Activated CD8-positive, alpha-beta T cell treated with anti-CD3 and anti-CD28 coated beads for 36 hours (primary cell): ENCODE data around the gene NUMB. TPM values are rescaled to one million over a fixed set of nuclear protein-coding genes. Genes with fewer than 3 reads are reported as not detected.

Source experiments
- ATAC-seq: fragments of 200-7000 bp; cut with Tn5 transposase; one replicate; pipeline ENCODE4 v1.10.0; 2021; ENCODE audit warnings: mild to moderate bottlenecking, moderate library complexity
- CTCF ChIA-PET: fragments of 350-600 bp; sonication (Branson Sonifier 250); formaldehyde crosslinking; loops from one replicate; lab custom pipeline; 2021; ENCODE audit warnings: antibody characterized with exemption; lab: Charles Lee
- POLR2A ChIA-PET: fragments of 350-600 bp; sonication (Branson Sonifier 250); formaldehyde crosslinking; loops from one replicate; lab custom pipeline; 2021; ENCODE audit warnings: antibody characterized with exemption; lab: Charles Lee
- DNase-seq: peaks from one replicate; pipeline ENCODE4 v3.0.0-alpha.2; 2020
- H3K27ac Mint-ChIP-seq: one replicate; pipeline ENCODE4 v1.8.0; 2021; ENCODE audit warnings: mild to moderate bottlenecking, mixed read lengths
- H3K27me3 Mint-ChIP-seq: one replicate; pipeline ENCODE4 v1.8.0; 2021; ENCODE audit warnings: mixed read lengths
- H3K36me3 Mint-ChIP-seq: one replicate; pipeline ENCODE4 v1.8.0; 2021; ENCODE audit warnings: low read depth, mixed read lengths
- H3K4me1 Mint-ChIP-seq: one replicate; pipeline ENCODE4 v1.8.0; 2021; ENCODE audit warnings: low read depth, mixed read lengths
- H3K4me3 Mint-ChIP-seq: one replicate; pipeline ENCODE4 v1.8.0; 2021; ENCODE audit warnings: mild to moderate bottlenecking, moderate library complexity, mixed read lengths
- H3K9me3 Mint-ChIP-seq: one replicate; pipeline ENCODE4 v1.8.0; 2021; ENCODE audit warnings: mixed read lengths
- intact Hi-C: fragments of 100-400 bp; cut with micrococcal nuclease; formaldehyde crosslinking; loops from one replicate; pipeline ENCODE4 v1.10.0; 2022
- total RNA-seq, 2 experiments: library from RNA; stranded (reverse); gene quantifications; one replicate each; pipeline ENCODE4 v1.2.3, GENCODE V29; 2021
- TF ChIP-seq, protein P1 (sequence below): fragments of 200-600 bp; IDR thresholded peaks from one replicate; pipeline ENCODE4 v1.8.0; 2022; ENCODE audit warnings: antibody characterized with exemption, mild to moderate bottlenecking

NUMB gene
- total RNA-seq, 2 experiments from 2014 or later, result 31.8 to 33.0 TPM

DNA sequence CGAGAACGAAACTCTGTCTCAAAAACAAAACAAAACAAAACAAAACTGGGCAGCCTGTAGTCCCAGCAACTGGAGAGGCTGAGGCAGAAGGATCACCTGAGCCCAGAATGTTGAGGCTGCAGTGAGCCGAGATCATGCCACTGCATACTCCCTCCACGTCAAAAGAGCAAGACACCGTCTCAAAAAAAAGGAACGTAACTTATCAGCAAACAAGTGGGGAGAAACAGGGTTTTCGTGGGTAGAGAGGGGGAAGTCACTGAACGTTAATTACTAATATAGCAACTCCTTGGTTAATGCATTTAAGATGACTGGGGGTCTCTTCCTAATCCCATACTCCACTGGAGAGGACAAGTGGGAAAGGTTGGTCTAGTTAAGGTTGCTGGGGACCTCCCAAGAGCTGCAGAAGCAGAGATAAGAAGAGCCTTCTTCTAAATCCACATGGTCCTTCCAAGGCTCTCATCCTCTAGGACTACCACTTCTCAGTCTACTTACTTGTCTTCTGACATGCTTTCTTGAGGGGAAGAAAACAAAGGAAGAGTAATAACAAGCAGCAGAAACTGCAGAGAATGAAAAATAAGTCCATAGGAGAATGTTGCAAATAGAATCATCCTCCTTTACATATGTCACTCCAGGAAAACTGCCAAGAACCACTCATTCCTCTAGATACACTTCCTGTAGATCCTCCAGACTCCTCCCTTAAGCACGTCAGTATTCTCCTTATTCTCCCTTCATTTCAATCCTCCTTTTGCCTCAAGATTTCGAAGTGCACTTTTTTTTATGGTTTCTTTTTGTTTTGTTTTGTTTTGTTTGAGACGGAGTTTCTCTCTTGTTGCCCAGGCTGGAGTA lies 5.8 kb downstream of the NUMB start:
- TF ChIP-seq, protein P1, sequence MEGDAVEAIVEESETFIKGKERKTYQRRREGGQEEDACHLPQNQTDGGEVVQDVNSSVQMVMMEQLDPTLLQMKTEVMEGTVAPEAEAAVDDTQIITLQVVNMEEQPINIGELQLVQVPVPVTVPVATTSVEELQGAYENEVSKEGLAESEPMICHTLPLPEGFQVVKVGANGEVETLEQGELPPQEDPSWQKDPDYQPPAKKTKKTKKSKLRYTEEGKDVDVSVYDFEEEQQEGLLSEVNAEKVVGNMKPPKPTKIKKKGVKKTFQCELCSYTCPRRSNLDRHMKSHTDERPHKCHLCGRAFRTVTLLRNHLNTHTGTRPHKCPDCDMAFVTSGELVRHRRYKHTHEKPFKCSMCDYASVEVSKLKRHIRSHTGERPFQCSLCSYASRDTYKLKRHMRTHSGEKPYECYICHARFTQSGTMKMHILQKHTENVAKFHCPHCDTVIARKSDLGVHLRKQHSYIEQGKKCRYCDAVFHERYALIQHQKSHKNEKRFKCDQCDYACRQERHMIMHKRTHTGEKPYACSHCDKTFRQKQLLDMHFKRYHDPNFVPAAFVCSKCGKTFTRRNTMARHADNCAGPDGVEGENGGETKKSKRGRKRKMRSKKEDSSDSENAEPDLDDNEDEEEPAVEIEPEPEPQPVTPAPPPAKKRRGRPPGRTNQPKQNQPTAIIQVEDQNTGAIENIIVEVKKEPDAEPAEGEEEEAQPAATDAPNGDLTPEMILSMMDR, result no peak
- Mint-ChIP-seq H3K27me3 (no peaks in the 10 kb centered on the region), H3K36me3 (peaks cover 4% of the 10 kb centered on the region), H3K27ac (no peak overlapping the region), H3K9me3 (no peaks in the 10 kb centered on the region), H3K4me1 (peaks cover 28% of the 10 kb centered on the region), H3K4me3 (no peak overlapping the region)
- ChIA-PET CTCF (interaction anchor here (0.8 to 2.3 kb wide), 4 partner anchors 11 to 279 kb away, joined by 3 to 7 read pairs (median 3); no protein-coding TSS in a partner anchor), POLR2A (no interaction called here)
- intact Hi-C loops, result no loop called here
- DNase-seq (no peak), ATAC-seq (no peak)

DNA sequence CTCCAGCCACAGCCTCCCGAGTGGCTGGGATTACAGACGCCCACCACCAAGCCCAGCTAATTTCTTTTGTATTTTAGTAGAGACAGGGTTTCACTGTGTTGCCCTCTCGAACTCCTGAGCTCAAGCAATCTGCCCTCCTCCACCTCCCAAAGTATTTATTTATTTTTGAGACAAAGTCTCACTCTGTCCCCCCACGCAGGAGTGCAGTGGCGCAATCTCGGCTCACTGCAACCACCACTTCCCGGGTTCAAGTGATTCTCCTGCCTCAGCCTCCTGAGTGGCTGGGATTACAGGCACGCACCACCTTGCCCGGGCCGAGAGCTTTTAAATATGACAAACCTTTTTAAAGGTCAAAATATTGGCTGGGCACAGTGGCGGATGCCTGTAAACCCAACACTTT lies 14.6 kb downstream of the NUMB start:
- DNase-seq (no peak), ATAC-seq (no peak)
- H3K36me3 Mint-ChIP-seq, result no peaks in the 10 kb centered on the region
- H3K27ac Mint-ChIP-seq, result no peak overlapping the region
- no peaks in the 10 kb centered on the region for H3K9me3 Mint-ChIP-seq
- H3K4me1 Mint-ChIP-seq, result peaks cover 6% of the 10 kb centered on the region
- intact Hi-C loops, result no loop called here
- POLR2A ChIA-PET, result interaction anchor here (0.6 to 1.0 kb wide), 2 partner anchors 15 to 131 kb away, joined by 4 to 5 read pairs; partner anchors contain the start of gene NUMB
- H3K27me3 Mint-ChIP-seq, result no peaks in the 10 kb centered on the region
- CTCF ChIA-PET, result interaction anchor here (1.4 to 1.8 kb wide), 2 partner anchors 27 to 149 kb away, joined by 4 to 5 read pairs; no protein-coding TSS in a partner anchor
- no peak overlapping the region for H3K4me3 Mint-ChIP-seq
- TF ChIP-seq, protein P1, result no peak

DNA sequence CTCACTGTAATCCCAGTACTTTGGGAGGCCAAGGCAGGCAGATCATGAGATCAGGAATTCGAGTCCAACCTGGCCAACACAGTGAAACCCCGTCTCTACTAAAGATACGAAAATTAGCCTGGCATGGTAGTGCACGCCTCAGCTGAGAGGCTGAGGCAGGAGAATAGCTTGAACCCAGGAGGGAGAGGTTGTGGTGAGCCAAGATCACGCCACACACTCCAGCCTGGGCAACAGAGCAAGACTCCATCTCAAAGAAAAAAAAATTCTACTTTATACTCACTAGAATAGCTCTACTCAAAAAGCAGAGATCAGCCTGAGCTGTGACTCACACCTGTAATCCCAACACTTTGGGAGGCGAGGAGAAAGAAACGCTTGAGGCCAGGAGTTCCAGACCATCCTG lies 17.1 kb downstream of the NUMB start:
- no peak overlapping the region for H3K27ac Mint-ChIP-seq
- DNase-seq, result no peak
- intact Hi-C loops, result no loop called here
- TF ChIP-seq, protein P1, result no peak
- ChIA-PET CTCF (interaction anchor here (0.6 to 2.1 kb wide), 7 partner anchors 10 to 268 kb away, joined by 3 to 10 read pairs (median 3); no protein-coding TSS in a partner anchor), POLR2A (interaction anchor here (0.6 to 1.1 kb wide), 3 partner anchors 12 to 34 kb away, joined by 3 to 4 read pairs (median 3); partner anchors contain the start of gene NUMB)
- no peak overlapping the region for H3K4me3 Mint-ChIP-seq
- no peaks in the 10 kb centered on the region for H3K27me3 Mint-ChIP-seq
- no peaks in the 10 kb centered on the region for H3K36me3 Mint-ChIP-seq
- peaks cover 9% of the 10 kb centered on the region for H3K4me1 Mint-ChIP-seq
- ATAC-seq, result no peak
- no peaks in the 10 kb centered on the region for H3K9me3 Mint-ChIP-seq

DNA sequence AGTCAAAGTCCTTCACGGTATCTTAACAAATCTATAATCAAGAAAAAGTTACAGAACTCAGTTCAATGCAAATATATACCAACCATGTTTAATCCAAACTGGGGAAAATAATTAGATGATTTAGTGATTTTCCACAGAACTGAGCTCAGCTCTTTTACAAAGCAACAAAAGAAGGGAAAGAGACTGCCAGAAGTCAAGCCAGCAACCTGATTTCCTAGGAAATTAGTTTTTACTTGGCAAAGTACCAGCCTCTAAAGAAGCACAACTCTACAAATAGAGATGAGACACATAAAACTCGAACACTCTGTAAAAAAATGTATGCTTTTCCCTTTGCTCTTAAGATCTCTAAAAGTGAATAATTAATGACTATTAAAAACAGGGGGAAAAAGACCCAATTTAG lies 19.4 kb downstream of the NUMB start:
- no peaks in the 10 kb centered on the region for H3K36me3 Mint-ChIP-seq
- H3K27me3 Mint-ChIP-seq, result no peaks in the 10 kb centered on the region
- H3K27ac Mint-ChIP-seq, result no peak overlapping the region
- POLR2A ChIA-PET, result no interaction called here
- TF ChIP-seq, protein P1, result no peak
- intact Hi-C loops, result no loop called here
- CTCF ChIA-PET, result interaction anchor here (1.6 kb wide), 1 partner anchor 144 kb away, joined by 4 read pairs; no protein-coding TSS in a partner anchor
- peaks cover 12% of the 10 kb centered on the region for H3K4me1 Mint-ChIP-seq
- no peaks in the 10 kb centered on the region for H3K9me3 Mint-ChIP-seq
- ATAC-seq (no peak), DNase-seq (no peak)
- H3K4me3 Mint-ChIP-seq, result no peak overlapping the region

DNA sequence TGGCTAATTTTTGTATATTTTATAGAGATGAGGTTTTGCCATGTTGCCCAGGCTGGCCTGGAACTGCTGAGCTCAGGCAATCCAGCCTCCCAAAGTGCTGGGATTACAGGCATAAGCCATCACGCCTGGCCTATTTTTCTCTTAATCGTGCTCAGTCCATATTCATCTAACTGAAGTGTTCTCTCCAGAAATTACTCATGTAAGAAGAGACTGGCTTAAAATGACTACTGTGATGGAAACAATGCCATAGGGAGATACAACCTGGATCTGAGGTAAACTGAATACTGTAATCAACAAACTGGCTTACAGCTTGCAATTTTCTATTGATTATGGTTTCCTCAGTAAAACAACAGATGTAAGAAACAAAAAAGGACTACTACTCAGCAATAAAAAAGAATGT lies 21.1 kb downstream of the NUMB start:
- no peaks in the 10 kb centered on the region for H3K36me3 Mint-ChIP-seq
- CTCF ChIA-PET, result interaction anchor here (0.9 kb wide), 1 partner anchor 11 kb away, joined by 4 read pairs; no protein-coding TSS in a partner anchor
- no peak overlapping the region for H3K4me3 Mint-ChIP-seq
- no peak for ATAC-seq
- intact Hi-C loops, result no loop called here
- no peak overlapping the region for H3K27ac Mint-ChIP-seq
- no peaks in the 10 kb centered on the region for H3K27me3 Mint-ChIP-seq
- POLR2A ChIA-PET, result no interaction called here
- no peak for DNase-seq
- no peaks in the 10 kb centered on the region for H3K9me3 Mint-ChIP-seq
- peaks cover 12% of the 10 kb centered on the region for H3K4me1 Mint-ChIP-seq
- TF ChIP-seq, protein P1, result no peak
